ENCODE results near the gene SSBP3. TPM values are rescaled to one million over a fixed set of nuclear protein-coding genes. Genes with fewer than 3 reads are reported as not detected.

SSBP3 gene
- total and polyA plus RNA-seq, 9 of the 15 experiments (the other 6 are each of a cell fraction or from before 2014, with no cell fraction given): 8.7 to 108 (median 33.8) TPM

GRCh38 chr1:54409156-54410142 lies 3.3 kb upstream of the SSBP3 start (continued):
- TF ChIP-seq POLR3A (IDR thresholded peaks at IDR 0.05; ENCODE audit: borderline replicate concordance, extremely low read depth, insufficient read depth, insufficient read length) (no peak), TFAM (CRISPR knock-in tag; conservative IDR thresholded peaks at IDR 0.05) (no peak), ZNF23 (CRISPR knock-in tag; IDR thresholded peaks at IDR 0.05) (no peak), MEF2D (tag; conservative IDR thresholded peaks at IDR 0.05; ENCODE audit: low read depth) (peak; percentile 25; the same call in 1 of the 2 replicates), HNRNPL (IDR thresholded peaks at IDR 0.05; ENCODE audit: low read depth, low read length) (no peak), MECOM (CRISPR knock-in tag; IDR thresholded peaks at IDR 0.05) (0 out of 2 replicates have a peak, but pooled peaks have one; percentile 40), RFX7 (CRISPR knock-in tag; IDR thresholded peaks at IDR 0.05) (no peak), SRF (CRISPR knock-in tag; IDR thresholded peaks at IDR 0.05) (no peak), ZNF165 (CRISPR knock-in tag; IDR thresholded peaks at IDR 0.05; ENCODE audit: borderline replicate concordance) (no peak), PTRF (tag; IDR thresholded peaks at IDR 0.05) (no peak), HDAC6 (IDR thresholded peaks at IDR 0.05; ENCODE audit: low read depth, low read length) (no peak), ZNF609 (CRISPR knock-in tag; IDR thresholded peaks at IDR 0.05; ENCODE audit: borderline replicate concordance) (no peak), IRF2 (CRISPR knock-in tag; IDR thresholded peaks at IDR 0.05) (no peak), CCAR2 (IDR thresholded peaks at IDR 0.05; ENCODE audit: low read depth, low read length) (no peak), TFE3 (CRISPR knock-in tag; IDR thresholded peaks at IDR 0.05) (no peak; the same call in 1 of the 2 replicates), GTF2F1 (IDR thresholded peaks at IDR 0.05; ENCODE audit: low read depth, low read length) (no peak), ZNF174 (CRISPR knock-in tag; IDR thresholded peaks at IDR 0.05) (no peak), BRD4 (IDR thresholded peaks at IDR 0.05) (no peak), ZNF655 (CRISPR knock-in tag; IDR thresholded peaks at IDR 0.05) (no peak), CREB1 (IDR thresholded peaks at IDR 0.05) (no peak), CREB1 (CRISPR knock-in tag; IDR thresholded peaks at IDR 0.05) (no peak)
